Dedifferentiated amniotic fluid mesenchymal stem cell (primary cell): ENCODE data around the gene PHLDA2.

Experiments used
- DNase-seq: peaks from one replicate; pipeline ENCODE4 v3.0.0-alpha.2; 2016; ENCODE audit errors: extremely low spot score

Gene PHLDA2

DNA sequence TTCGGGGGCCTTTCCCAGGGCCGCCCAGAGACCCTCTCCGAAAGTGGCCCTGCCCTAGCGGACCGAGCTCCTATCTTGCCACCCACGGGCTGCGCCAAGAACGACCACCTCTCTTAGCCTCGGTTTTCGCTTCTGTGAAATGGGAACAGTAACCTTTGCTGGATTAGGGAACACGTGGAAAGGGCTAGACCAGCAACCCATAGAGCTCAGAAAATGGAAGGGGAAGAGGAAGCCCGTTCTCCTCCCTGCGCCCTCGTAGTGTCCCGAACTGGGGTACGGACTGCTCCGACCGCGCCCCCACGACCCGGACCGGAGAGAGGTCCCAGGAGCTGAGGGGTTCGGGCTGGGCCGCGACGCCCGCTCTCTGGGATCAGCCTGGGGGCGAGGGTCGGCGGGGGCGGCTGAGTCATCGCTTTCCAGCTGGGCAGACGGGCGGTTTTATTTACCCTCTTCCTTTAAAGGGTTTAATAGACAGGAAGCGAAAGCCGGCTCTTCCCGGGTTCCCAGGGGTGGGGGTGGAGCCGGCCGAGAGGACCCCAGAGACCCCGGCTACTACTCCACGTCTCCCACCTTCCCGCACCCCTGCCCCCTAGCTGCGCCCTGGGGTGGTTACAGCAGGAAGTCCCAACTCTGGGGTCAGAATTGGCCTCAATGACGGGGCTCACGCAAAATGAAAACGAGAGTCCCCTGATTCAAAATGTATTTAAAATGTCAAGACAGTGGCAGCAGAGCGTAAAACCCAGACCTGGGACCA lies 907 bp upstream of the PHLDA2 start:
- no peak for DNase-seq

DNA sequence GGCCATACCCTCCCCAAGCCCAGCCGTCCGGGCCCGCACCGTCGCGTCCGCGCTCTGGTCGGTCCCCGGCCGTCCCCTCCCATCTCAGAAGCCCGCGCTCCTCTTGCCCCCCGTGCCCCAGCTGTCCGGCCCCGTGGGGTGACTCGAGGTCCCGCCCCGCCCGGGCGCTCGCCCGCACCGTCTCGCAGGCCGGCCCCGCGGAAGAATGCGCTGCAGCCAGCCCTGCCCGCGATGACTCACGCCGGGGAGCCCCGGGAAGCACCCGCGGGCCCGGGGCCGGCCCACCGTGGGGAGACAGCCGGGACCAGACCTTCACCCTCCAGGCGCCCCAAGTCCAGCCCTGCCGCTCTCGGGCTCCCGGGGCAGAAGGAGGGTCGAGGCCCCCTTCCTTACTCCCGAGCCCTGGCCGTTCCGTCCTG lies 320 bp upstream of the PHLDA2 start:
- DNase-seq: peak; percentile 30

DNA sequence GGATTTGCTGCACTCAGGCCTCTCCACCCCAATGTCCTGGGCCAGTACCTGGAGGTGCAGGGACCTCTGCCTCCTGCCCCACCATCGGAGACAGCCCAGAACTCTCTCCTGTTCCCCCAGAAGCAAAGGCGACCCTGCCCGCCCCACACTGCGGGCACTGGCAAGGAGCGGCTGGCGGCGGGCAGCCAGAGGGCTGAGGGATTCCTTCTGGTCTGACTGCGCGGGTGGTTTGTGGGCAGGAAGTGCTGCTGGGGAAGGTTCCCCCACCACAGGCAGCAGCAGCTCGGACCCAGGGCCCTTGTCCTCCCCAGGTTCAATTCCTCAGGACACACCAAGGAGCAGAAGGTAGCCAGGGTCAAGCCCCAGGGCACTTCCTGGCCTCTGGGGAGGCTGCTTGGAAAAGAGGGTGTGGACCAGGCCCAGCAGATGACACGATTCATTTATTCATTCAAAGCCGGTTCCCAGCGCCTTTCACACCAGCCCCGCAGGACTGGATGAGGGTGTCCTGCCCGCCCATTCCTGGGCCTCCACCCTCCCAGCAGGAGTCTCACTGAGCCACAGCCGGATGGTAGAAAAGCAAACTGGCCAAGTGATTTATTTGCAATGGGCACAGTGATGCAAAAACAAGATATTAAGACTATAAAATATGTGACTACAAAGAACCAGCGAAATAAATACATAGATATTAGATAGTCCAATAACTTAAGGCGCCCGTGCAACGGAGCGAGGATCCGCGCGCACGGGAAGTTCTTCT lies 1.2 kb downstream of the PHLDA2 start:
- DNase-seq: no peak

DNA sequence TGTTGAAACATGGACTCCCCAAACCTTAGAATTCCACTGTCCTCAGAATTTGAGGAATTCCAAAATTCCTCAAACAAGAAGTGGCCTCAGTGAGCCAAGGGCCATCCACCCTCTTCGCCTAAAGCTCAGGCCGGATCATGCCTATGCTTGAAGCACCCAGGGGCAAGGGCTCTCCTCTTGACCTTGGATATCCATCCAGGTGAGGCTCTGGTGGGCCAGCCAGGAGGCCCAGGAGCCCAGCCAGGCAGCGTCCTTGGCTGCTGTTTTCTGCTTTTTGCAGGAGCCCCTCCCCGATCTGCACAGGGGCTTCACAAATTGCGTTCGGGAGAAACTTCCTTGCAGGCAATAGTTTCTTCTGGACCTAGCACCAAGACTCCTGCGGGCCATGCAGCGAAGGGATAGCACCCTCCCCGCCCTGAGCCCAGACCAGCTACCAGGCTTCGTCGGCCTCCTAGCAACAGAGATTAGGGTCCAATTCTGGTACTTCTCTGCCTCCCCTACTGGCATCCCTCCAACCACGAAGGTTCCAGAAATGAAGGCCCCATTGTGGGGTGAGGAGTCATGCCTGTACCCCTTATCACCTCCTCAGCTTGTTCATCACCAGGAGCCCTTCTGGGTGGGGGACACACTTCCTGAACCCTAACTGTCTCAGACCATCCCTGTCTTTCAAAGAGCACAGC lies 2.0 kb downstream of the PHLDA2 start:
- no peak for DNase-seq

DNA sequence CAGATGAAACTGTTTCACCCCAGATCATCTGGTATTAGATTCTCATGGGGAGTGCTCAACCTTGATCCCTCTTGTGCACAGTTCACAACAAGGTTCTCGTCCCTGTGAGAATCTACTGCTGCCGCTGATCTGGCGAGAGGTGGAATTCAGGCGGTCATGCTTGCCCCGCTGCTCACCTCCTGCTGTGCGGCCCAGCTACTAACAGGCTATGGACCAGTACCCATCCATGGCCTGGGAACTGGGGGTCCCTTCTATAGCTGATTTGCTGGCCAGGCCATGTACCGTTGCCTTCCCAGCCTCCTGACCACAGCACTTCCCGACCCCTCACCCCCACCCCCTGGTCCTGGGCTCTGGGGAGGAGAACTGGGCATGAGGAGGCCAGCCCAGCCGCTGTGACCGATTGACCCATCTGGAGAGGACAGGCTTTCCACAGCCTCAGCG lies 2.6 kb downstream of the PHLDA2 start:
- no peak for DNase-seq

DNA sequence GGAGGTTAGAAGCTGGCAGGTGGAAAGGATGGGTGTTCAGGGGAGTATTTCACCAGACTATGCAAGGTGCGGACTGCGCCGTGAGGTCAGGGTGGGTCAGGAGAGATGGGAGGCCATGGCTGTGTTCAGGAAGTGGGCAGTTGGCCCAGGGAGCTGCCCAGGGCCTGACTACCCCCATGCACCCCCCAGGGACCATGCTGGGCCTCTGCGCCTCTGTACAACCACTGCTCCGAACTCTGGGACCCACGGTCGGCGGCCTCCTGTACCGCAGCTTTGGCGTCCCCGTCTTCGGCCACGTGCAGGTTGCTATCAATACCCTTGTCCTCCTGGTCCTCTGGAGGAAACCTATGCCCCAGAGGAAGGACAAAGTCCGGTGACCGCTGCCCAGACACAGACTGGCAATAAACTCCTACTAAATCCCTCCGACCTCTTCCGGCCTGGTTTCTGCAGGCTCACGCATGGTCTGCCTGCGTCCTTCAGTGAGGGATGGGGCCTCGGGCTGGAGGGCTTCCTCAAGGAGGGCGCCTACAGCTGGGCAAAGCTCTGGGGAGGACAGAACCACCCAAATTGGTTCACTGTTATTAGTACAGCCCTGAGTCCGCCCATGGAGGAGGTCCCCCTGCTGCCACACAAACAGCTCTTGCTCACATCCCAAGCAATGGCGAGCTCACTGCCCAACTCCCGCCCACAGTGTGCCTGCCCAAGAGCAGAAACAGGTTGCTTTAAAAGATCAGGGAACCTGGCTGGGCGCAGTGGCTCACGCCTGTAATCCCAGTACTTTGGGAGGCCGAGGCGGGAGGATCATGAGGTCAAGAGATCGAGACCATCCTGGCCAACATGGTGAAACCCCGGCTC lies 4.2 kb downstream of the PHLDA2 start:
- no peak for DNase-seq

DNA sequence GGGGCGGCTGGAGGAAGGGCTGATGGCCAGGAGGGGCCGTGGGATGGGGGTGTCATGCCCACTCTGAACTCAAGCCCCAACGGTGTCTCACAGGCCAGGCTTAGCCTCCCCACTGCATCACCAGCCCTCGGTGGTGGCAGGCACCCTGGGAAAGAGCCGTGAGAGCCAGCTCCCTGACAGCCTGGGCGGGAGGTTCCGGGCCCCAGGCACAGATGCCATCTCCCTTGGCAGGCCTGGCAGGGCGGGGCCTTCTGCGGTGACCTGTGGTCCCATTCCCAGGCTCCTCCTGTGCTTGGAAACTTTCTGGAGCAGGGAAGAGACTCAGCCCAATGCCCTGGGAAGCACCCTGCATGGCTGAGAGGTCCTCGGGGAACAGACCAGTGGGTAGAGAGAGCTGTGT lies 4.8 kb downstream of the PHLDA2 start:
- no peak for DNase-seq

DNA sequence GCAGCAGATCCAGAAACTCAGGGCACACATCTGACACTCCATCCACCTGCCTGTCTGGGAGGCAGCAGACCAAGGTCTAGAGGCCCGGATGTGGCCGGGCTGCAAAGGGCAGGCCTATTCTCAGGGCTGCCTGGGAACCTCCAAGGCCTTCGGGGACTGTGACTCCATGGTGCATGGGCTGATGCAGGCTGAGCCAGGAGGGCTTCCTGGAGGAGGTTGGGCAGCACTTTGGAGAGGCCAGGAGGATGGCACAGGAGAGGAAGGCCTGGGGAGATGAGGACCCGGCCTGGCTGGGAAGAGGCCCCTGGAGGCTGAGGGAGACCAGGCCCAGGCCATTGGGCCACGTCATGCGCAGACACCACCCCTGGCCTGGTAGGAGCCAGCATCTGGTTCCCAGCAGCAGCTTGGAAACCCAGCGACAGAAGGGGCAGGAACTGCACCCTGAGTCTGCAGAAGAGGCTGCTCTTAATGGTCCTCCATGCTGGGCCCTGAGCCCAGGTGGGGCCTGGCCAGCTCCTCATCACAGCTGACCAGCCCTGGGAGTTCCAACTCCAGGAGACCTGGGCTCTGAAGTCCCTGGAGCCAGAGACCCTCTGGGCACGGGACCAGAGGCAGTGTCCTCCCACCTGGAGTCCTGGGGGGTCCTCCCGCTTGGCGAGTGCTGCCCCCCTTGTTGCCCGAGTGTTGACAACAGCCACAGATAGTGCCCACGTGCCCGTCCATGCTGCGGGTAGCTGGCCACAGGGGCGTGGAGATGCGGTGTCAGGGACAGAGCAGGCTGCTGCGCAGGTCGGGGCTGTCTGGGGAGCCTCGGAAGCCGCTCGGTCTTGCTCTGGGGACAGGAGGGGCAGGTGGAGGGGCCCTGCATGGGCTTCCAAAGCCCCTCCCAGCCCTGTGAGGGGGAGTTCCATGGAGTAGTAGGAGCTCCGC lies 5.5 kb downstream of the PHLDA2 start:
- no peak for DNase-seq

DNA sequence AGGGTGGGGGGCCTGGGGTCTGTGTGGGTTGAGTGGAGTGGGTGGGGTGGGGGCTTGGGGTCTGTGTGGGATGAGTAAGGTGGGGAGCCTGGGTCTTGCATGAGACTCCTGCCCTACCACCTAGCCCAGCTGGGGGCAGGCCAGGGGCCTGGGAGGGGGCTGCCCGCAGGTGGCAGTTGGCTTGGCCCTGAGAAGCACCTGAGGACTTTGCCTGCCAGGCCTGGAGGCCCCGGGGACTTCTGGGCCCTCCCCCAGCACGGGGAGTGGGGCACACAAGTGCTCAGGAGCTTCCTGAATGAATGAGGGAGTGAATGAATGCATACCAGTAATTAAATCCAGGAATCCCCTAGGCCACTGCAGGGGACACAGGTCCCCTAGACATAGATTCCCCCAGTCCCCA lies 6.6 kb downstream of the PHLDA2 start:
- no peak for DNase-seq

DNA sequence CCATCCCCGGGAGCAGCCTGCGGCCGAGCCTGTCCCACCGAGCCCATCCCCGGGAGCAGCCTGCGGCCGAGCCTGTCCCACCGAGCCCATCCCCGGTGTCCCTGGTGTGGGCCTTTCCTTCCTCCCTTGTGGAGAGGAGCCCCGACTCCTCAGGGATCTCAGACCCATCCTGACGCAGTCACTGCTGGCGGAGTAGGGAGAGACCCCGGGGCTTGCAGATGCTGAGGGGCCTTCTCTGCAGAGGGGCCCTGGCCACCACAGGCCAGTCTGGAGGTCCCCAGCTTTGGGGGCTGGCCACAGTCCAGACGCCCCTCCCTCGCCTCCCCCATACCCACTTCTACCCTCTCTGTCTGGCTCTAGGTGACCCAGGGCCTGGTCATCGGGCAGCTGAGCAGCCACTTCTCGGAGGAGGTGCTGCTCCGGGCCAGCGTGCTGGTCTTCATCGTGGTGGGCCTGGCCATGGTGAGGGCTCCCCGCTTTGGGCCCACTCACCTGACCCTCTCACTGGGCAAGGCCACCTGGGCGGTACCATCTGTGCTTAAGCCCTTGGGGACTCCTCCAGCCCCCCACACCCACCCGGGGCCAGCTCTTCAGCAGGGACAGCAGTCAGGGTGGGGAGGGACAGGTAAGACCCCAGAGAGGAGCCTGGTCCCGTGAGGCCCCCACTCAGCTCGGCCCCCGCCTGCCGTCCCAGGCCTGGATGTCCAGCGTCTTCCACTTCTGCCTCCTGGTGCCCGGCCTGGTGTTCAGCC lies 7.3 kb downstream of the PHLDA2 start:
- DNase-seq: no peak

DNA sequence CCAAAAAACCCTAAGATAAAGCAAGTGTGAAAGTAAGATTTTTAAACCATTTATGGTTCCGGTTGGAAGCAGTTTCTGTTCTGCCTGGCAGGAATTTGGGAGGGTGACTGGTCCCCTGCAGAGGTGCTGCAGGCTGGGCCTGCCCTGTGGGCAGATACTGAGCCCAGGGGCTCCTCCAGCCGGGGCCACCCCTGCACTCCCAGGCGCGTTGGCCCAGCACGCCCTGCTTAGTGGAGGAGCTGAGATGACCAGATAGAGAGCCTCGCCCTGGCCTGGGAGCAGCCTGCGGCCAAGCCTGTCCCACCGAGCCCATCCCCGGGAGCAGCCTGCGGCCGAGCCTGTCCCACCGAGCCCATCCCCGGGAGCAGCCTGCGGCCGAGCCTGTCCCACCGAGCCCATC lies 8.0 kb downstream of the PHLDA2 start:
- no peak for DNase-seq

DNA sequence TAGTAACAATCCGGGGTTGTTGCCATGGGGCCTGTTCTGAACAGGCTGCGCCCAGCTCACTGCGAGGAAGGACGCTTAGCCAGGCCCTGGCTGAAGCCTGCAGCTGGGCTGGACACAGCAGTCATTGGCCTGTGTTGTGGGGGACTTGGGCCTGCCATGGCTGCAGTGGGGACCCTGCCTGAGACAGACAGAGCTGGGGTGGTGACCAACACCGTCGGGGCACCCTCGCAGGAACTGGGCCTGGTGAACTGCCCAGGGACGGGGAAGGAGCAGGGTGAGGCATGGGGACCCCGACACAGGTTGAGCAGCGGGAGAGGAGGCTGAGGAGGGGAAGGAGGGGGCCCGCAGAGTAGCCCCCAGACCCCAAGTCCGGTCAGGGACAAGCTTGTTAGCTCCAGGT lies 8.9 kb downstream of the PHLDA2 start:
- DNase-seq: no peak

DNA sequence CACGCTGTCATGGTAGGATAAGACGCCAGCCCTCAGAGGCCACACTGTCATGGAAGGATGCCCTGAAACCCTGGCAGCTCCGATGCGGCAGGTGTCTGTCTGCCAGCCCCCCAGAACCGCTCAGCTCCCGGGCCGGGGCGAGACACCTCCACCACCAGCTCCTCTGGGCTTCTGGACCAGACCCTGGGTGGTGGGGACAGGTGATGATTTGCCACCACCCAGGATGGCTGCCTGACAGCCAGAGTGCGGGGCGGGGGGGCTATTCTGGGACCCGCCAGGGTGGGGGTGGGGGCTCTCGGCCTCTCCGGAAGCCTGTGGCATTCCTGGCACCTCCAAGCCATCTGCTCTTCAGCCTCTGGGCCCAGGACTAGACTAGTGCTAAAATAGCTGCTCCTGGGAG lies 9.4 kb downstream of the PHLDA2 start:
- no peak for DNase-seq

DNA sequence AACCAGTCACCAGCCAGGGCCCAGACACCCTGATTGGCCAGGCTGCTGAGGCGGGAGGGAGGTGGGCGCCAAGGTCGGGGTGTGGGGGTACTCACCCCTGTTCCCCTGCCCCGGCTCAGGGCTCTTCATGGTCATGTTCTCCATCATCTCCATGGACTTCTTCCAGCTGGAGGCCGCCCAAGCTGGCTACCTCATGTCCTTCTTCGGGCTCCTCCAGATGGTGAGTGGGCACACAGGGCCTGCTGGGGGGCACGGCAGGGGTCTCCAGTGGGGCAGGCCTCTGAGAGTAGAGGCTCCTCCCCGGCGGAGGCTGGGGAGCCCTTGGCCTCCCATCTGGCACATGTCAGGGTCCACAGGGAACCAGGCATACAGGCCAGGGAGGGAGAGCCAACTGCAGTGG lies 10.0 kb downstream of the PHLDA2 start:
- no peak for DNase-seq

DNA sequence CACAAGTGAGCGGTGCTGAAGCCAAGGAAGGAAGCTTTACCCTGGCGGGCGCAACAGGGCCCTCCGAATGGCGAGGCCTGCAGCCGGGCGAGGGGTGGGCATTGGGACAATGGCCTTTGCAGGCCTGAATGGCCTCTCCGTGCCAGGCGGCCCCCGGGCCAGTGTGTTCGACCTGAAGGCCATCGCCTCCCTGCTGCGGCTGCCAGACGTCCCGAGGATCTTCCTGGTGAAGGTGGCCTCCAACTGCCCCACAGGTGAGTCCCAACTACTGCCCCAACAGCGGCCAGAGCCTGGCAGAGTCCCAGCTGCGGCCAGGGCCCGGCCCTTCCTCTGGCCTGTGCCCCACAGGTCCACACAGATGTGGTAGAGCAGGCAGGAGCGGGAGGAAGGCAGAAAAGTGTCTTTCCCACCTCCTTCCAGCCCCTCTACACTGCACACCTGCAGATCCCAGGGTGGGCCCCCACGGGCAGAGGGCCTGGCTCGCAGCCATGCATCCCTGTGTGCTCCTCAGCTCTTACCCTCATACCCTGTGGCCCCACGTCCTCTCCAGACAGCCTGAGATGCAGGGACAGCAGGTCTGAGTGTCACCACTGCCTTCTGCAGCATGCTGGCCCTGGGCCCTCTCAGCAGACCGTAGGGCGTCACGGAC lies 11.3 kb downstream of the PHLDA2 start:
- DNase-seq: no peak

DNA sequence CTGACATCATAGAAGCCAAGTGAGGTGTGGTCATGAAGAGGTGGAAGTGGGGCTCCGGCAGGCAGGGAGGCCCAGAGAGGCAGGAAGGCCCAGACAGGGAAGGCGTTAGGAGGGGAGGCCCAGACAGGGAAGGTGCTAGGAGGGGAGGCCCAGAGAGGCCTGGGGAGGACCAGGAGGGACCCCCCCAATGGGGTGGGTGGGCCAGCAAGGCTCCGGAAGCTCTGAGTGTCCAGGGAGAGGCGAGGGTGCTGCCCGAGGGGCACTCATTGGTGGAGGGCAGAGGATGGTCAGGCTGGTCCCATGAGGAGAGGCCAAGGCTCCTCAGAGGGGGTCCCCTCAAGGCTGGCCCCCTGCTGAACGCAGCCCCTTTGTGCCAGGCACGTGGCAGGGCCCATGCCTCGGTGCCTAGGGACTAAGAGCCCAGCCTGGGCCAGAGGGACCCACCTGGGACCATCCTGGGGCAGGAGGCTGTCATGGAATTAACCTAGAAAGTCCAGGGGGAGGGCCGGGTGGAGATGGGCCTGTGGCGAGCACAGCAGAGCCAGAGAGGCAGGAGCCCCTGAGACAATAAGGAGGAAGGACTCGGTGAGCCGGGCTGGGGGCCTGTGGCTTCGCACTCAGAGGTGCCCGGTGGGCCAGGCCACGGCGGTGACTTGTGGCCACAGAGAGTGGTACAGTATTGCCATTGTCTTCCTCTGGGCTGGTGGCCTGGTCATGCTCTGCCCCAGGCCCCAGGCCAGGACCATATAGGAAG lies 12.2 kb downstream of the PHLDA2 start:
- DNase-seq: no peak

DNA sequence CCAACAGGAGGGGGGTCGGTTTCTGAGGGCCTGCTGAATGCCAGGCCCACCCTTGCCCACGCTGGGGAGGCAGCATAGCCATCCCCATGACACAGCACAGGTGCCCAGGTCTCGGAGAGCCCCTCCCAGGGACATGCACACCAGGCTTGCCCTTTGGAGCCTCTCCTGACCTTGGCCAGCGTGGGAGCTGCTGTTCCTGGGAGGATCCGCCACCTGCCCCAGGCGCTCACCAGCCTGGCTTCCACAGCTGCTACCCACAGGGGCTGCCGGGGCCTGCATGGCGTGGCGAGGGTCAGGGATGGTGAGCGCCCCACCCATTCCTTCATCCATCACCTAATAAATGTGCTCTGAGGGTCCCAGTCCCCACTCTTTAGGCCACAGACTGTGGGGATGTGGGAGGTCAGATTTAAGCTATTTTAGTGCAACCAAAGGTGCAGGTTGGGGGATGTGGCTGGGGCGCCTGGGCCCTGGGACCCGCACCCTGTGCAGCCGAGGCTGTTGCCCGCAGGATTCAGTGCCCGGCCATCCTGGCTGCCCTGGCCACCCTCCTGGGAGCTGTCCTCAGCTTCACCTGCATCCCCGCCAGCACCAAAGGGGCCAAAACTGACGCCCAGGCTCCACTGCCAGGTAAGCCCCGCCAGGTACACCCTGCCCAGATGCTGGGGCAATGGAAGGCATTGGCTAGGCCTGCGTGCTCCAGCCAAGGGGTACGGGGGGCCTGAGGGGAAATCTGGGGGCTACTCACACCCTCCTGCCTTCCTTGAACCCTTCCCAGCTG lies 12.9 kb downstream of the PHLDA2 start:
- DNase-seq: no peak

DNA sequence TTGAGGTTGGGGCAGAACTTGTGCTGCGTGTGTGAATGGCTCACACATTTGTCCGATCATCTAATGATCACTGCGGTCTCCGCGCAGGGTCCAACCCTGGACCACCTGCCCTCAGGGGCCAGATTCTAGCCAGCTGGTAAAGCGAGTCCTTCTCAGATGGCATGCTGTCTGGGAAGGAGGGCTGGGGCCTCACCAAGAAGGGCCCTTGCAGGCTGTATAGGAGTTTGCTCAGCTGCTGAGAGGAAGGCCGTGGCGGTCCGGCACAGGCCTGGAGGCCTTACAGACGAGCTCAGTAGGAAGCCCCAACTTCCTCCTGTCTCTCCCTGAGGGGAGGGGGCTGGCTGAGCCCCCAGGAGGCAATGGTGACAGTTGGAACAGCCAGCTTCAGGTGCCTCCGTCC lies 13.7 kb downstream of the PHLDA2 start:
- no peak for DNase-seq
